NCI-H2227 (cell line): ENCODE measurements around the gene RNF115.

Experiments
- DNase-seq: peaks from one replicate; lab custom pipeline; 2025; ENCODE audit not compliant: unreplicated experiment; lab: John Stamatoyannopoulos, UW

Gene RNF115

DNA sequence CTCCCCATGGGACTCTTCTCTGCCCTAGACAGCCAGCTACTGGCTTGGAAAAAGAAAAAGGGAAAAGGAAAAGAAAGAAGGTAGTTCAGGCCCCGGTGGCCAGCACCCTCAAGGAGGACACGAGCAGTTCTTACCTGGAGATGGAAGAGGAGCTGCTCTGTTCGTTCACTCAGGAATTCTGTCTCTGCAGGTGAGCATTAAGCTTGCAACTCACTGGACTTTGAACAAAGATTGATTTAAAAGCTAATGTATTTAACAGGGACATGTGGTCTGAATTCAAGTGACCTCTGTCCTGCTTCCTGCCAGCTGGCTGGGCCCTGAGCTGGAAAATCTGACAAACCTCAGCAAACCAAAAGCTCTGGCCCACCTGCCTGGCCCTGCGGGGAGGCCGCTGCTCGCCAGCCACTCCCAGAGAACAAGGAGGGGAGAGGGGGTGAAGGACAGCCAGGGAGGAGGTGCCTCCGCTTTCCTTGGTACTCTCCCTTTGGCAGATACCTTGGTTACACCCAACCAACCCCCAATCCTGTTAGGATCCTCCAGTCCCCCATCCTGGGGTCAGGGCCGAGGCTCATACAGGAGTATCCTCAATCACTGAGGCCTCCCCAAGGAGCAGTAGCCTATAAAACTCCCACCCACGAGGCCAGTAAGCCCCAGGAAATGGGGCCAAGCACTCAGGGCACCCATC is 116.6 kb downstream of the RNF115 start, which contains the start of gene PDZK1:
TSS of gene PDZK1 (minus strand) at position 186 of the 685 bp plus-strand sequence. CDS start 19,347 bp downstream, outside the sequence.
- no peak for DNase-seq

GRCh38 chr1:145706086-145706664 is 117.7 kb downstream of the RNF115 start:
- no peak for DNase-seq

GRCh38 chr1:145705622-145706021 is 118.3 kb downstream of the RNF115 start:
- no peak for DNase-seq

DNA sequence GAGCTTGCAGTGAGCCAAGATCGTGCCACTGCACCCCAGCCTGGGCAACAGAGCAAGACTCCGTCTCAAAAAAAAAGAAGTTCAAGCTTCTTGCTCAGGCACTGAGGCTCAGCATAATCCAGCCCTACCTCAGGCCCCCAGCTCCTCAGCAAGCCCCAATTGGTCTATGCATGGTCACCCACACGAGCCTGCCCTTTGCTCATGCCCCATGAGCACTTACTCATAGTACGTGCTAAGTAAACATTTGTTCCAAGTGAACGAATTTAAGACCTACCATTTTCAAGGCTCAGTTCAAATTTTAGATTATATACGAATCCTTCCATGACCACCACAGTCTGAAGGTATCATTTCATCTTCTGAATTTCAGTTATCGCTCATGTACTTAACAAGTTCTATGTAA is 121.1 kb downstream of the RNF115 start:
- no peak for DNase-seq

DNA sequence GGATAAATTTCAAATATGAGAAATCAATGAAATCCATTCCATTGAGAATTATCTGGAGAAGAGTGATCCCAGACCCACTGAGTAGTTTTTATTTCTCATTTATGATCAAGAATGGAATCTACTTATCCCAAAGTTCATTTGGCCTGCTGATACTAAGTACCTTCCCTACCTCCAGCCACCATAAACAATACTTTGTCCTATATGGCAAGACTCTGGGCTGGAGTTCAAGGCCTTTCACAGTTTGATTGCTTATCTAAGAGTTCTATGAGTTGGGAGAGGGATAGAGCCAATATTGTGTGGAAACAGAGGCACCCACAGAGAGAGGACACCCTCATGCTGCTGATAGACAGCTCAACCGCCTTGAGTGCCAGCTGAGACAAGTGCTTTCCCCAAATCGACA is 121.8 kb downstream of the RNF115 start:
- DNase-seq: no peak

- no peak for DNase-seq
Observed at GRCh38 chr1:145701306-145701862, 122.5 kb downstream of the RNF115 start.

- DNase-seq: no peak
Observed at GRCh38 chr1:145696630-145696960, 127.3 kb downstream of the RNF115 start.

- DNase-seq: no peak
Observed at GRCh38 chr1:145695821-145696629, 127.9 kb downstream of the RNF115 start.

GRCh38 chr1:145692785-145693443 is 131.0 kb downstream of the RNF115 start:
- no peak for DNase-seq

GRCh38 chr1:145690587-145691558 is 133.0 kb downstream of the RNF115 start:
- no peak for DNase-seq

- DNase-seq: no peak
Observed at GRCh38 chr1:145689922-145690321, 134.0 kb downstream of the RNF115 start.

- DNase-seq: no peak
Observed at GRCh38 chr1:145688924-145689323, 135.0 kb downstream of the RNF115 start.
